ENCODE data around the gene TOMM20L. TPM values are rescaled to one million over a fixed set of nuclear protein-coding genes. Genes with fewer than 3 reads are reported as not detected.

The TOMM20L gene
- total and polyA plus RNA-seq, 2 of the 8 experiments (the other 6 are each of a cell fraction or from before 2014, with no cell fraction given) = not detected

GRCh38 chr14:58397156-58397555, 1.4 kb downstream of the TOMM20L start (continued):
- TF ChIP-seq CHD7 (IDR thresholded peaks at IDR 0.05; ENCODE audit: insufficient replicate concordance, low read length) (no peak), YY1 (IDR thresholded peaks at IDR 0.05; ENCODE audit: low read depth, low read length) (no peak), BACH1 (IDR thresholded peaks at IDR 0.05; ENCODE audit: low read length) (no peak), CHD2 (IDR thresholded peaks at IDR 0.05; ENCODE audit: low read length) (no peak), SAP30 (IDR thresholded peaks at IDR 0.05; ENCODE audit: insufficient read depth, insufficient replicate concordance, low read length) (no peak), EGR1 (IDR thresholded peaks at IDR 0.05; ENCODE audit: borderline replicate concordance, low read depth, low read length) (no peak), RXRA (IDR thresholded peaks at IDR 0.05; ENCODE audit: insufficient read depth, low read depth, low read length) (no peak), POU5F1 (IDR thresholded peaks at IDR 0.05; ENCODE audit: low read depth, low read length) (no peak), SRF (IDR thresholded peaks at IDR 0.05; ENCODE audit: low read depth, low read length) (no peak), RFX5 (IDR thresholded peaks at IDR 0.05; ENCODE audit: borderline replicate concordance, low read depth, low read length) (no peak), FOSL1 (IDR thresholded peaks at IDR 0.05; ENCODE audit: insufficient read depth, low read depth, low read length) (no peak)
- TF ChIP-seq, protein P1, sequence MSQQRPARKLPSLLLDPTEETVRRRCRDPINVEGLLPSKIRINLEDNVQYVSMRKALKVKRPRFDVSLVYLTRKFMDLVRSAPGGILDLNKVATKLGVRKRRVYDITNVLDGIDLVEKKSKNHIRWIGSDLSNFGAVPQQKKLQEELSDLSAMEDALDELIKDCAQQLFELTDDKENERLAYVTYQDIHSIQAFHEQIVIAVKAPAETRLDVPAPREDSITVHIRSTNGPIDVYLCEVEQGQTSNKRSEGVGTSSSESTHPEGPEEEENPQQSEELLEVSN (IDR thresholded peaks at IDR 0.05) = no peak
